SK-N-SH (cell line): ENCODE data around the gene SF3A2. TPM values are rescaled to one million over a fixed set of nuclear protein-coding genes. Genes with fewer than 3 reads are reported as not detected.

Experiments used
- CTCF ChIA-PET: fragments of 300-600, 350-600 bp; formaldehyde crosslinking; extraction: SDS; loops from one replicate; lab custom pipeline; 2021; lab: Yijun Ruan, JAX
- POLR2A ChIA-PET: fragments of 350-600 bp; sonication (Branson Sonifier 250); formaldehyde crosslinking; extraction: SDS; loops from one replicate; lab custom pipeline; 2020; ENCODE audit warnings: antibody characterized with exemption, inconsistent platforms; lab: Yijun Ruan, JAX
- DNase-seq: peaks from one replicate; pipeline ENCODE4 v3.0.0; 2012
- H2AFZ ChIP-seq: fragments of 200-600 bp; sonication (generic); 2 replicates; pipeline ENCODE4 v1.8.1; 2016; ENCODE audit warnings: antibody characterized with exemption, mild to moderate bottlenecking, low read depth
- H3F3A ChIP-seq: fragments of 200-600 bp; sonication (generic); replicated peaks from 2 replicates; pipeline ENCODE3; 2016; ENCODE audit warnings: antibody characterized with exemption, mild to moderate bottlenecking; ENCODE audit not compliant: insufficient read depth
- H3K27ac ChIP-seq, 2 experiments: fragments of 200-500 bp in 1 of 2; fragments of 200-600 bp in 1 of 2; sonication (Bioruptor generic) in 1 of 2; sonication (generic), shearing (Covaris generic) in 1 of 2; 2 replicates each; pipeline versions ENCODE4 v1.5.1 to v1.6.1; 2014 to 2016; ENCODE audit warnings: low read depth in 2 of 2, inconsistent platforms in 1 of 2, low read length in 1 of 2, mild to moderate bottlenecking in 1 of 2, mixed read lengths in 1 of 2
- H3K27me3 ChIP-seq: fragments of 200-600 bp; sonication (generic), shearing (Covaris generic); 2 replicates; pipeline ENCODE4 v1.6.1; 2016; ENCODE audit warnings: mixed run types; ENCODE audit not compliant: insufficient read depth
- H3K36me3 ChIP-seq, 2 experiments: fragments of 200-500 bp in 1 of 2; fragments of 200-600 bp in 1 of 2; sonication (Bioruptor generic) in 1 of 2; sonication (generic) in 1 of 2; replicated peaks in 1 of 2; 2 replicates each; pipeline versions ENCODE3 to v1.5.1; 2014 to 2016; ENCODE audit warnings: low read length in 1 of 2, mild to moderate bottlenecking in 1 of 2; ENCODE audit not compliant: insufficient read depth in 2 of 2, control insufficient read depth in 1 of 2
- H3K4me1 ChIP-seq, 2 experiments: fragments of 200-500 bp in 1 of 2; fragments of 200-600 bp in 1 of 2; sonication (Bioruptor generic) in 1 of 2; sonication (generic), shearing (Covaris generic) in 1 of 2; 2 replicates each; pipeline versions ENCODE4 v1.5.1 to v1.6.1; 2014 to 2016; ENCODE audit warnings: low read depth in 1 of 2, low read length in 1 of 2, mixed run types in 1 of 2; ENCODE audit not compliant: insufficient read depth in 2 of 2, control insufficient read depth in 1 of 2
- H3K4me2 ChIP-seq: fragments of 200-600 bp; sonication (generic), shearing (Covaris generic); 2 replicates; pipeline ENCODE4 v1.6.1; 2017; ENCODE audit warnings: mixed run types
- H3K4me3 ChIP-seq, 2 experiments: fragments of 200-500 bp in 1 of 2; fragments of 200-600 bp in 1 of 2; sonication (Bioruptor generic) in 1 of 2; sonication (generic), shearing (Covaris generic) in 1 of 2; 2 replicates each; pipeline versions ENCODE4 v1.5.1 to v1.8.1; 2014 to 2016; ENCODE audit warnings: low read depth in 2 of 2, inconsistent platforms in 1 of 2, low read length in 1 of 2, mild to moderate bottlenecking in 1 of 2, mixed read lengths in 1 of 2, moderate library complexity in 1 of 2
- H3K79me2 ChIP-seq: fragments of 200-600 bp; sonication (generic); 2 replicates; pipeline ENCODE4 v1.8.1; 2017; ENCODE audit warnings: mild to moderate bottlenecking; ENCODE audit not compliant: insufficient read depth
- H3K9ac ChIP-seq: fragments of 200-600 bp; sonication (generic); 2 replicates; pipeline ENCODE4 v1.6.1; 2017; ENCODE audit warnings: mixed run types
- H3K9me2 ChIP-seq: fragments of 200-600 bp; sonication (generic); 2 replicates; pipeline ENCODE4 v1.6.1; 2017; ENCODE audit warnings: mixed run types
- H3K9me3 ChIP-seq: fragments of 200-600 bp; sonication (generic); 2 replicates; pipeline ENCODE4 v1.6.1; 2017; ENCODE audit warnings: mixed run types, mild to moderate bottlenecking, moderate library complexity
- H4K20me1 ChIP-seq: fragments of 200-600 bp; sonication (generic); 2 replicates; pipeline ENCODE4 v1.6.1; 2017; ENCODE audit warnings: mild to moderate bottlenecking, mixed run types; ENCODE audit not compliant: insufficient read depth
- EZH2phosphoT487 ChIP-seq: fragments of 200-600 bp; sonication (generic); IDR thresholded peaks from 2 replicates; pipeline ENCODE4 v1.6.1; 2017; ENCODE audit warnings: low read depth, mixed run types, mild to moderate bottlenecking, antibody characterized with exemption, moderate library complexity, borderline replicate concordance
- FOXM1 ChIP-seq: IDR thresholded peaks from 2 replicates; pipeline ENCODE4 v1.4.0; 2012; ENCODE audit warnings: low read depth, mild to moderate bottlenecking
- GABPA ChIP-seq: IDR thresholded peaks from 2 replicates; pipeline ENCODE4 v1.4.0; 2012; ENCODE audit warnings: low read depth, mild to moderate bottlenecking
- JUND ChIP-seq: IDR thresholded peaks from 2 replicates; pipeline ENCODE4 v1.4.0; 2012
- RAD21 ChIP-seq: IDR thresholded peaks from 2 replicates; pipeline ENCODE4 v1.6.1; 2012; ENCODE audit warnings: mild to moderate bottlenecking, low read length
- RFX5 ChIP-seq: IDR thresholded peaks from 2 replicates; pipeline ENCODE4 v1.6.1; 2012; ENCODE audit warnings: mild to moderate bottlenecking, improper control_type of control experiment, low read length
- RXRA ChIP-seq: IDR thresholded peaks from 2 replicates; pipeline ENCODE4 v1.4.0; 2012; ENCODE audit warnings: low read depth, mild to moderate bottlenecking, borderline replicate concordance
- SIN3A ChIP-seq: IDR thresholded peaks from 2 replicates; pipeline ENCODE4 v1.6.1; 2012; ENCODE audit warnings: low read depth, mild to moderate bottlenecking, low read length, moderate library complexity, borderline replicate concordance
- SMC3 ChIP-seq: IDR thresholded peaks from 2 replicates; pipeline ENCODE4 v1.6.1; 2012; ENCODE audit warnings: low read depth, low read length, improper control_type of control experiment
- TAF1 ChIP-seq: IDR thresholded peaks from 2 replicates; pipeline ENCODE4 v1.6.1; 2012; ENCODE audit warnings: low read depth, mild to moderate bottlenecking, low read length, moderate library complexity, borderline replicate concordance
- TEAD4 ChIP-seq: IDR thresholded peaks from 2 replicates; pipeline ENCODE4 v1.4.0; 2012; ENCODE audit warnings: mild to moderate bottlenecking, borderline replicate concordance; ENCODE audit not compliant: insufficient read depth
- WGBS: methylation state at CpG from one replicate; pipeline ENCODE4 v1.1.6; 2017; ENCODE audit warnings: low lambda C conversion rate; 5-methylcytosine and 5-hydroxymethylcytosine counted together
- polyA plus RNA-seq, 3 experiments: library from polyadenylated mRNA; depleted of rRNA; stranded (reverse); fragments of >200 nt; gene quantifications; 2 replicates each; pipeline ENCODE4 v1.2.3, GENCODE V29; 2012
- TF ChIP-seq, protein P1 (sequence below): fragments of 200-600 bp; sonication (generic); IDR thresholded peaks from 2 replicates; pipeline ENCODE4 v1.6.1; 2017; ENCODE audit warnings: antibody characterized with exemption, mild to moderate bottlenecking, moderate library complexity
- TF ChIP-seq, protein P2 (sequence below): IDR thresholded peaks from 2 replicates; pipeline ENCODE4 v1.4.0; 2012; ENCODE audit warnings: low read depth, borderline replicate concordance
- TF ChIP-seq, protein P3 (sequence below): IDR thresholded peaks from 2 replicates; pipeline ENCODE4 v1.6.1; 2012; ENCODE audit warnings: mild to moderate bottlenecking, low read depth, low read length, moderate library complexity
- TF ChIP-seq, protein P4 (sequence below): fragments of 150-350 bp; IDR thresholded peaks from 2 replicates; pipeline ENCODE4 v1.6.1; 2016; ENCODE audit warnings: mild to moderate bottlenecking, low read depth, low read length

SF3A2 gene
- polyA plus RNA-seq, 1 of the 3 experiments (the other 2 are of a cell fraction) = 55.8 TPM

DNA sequence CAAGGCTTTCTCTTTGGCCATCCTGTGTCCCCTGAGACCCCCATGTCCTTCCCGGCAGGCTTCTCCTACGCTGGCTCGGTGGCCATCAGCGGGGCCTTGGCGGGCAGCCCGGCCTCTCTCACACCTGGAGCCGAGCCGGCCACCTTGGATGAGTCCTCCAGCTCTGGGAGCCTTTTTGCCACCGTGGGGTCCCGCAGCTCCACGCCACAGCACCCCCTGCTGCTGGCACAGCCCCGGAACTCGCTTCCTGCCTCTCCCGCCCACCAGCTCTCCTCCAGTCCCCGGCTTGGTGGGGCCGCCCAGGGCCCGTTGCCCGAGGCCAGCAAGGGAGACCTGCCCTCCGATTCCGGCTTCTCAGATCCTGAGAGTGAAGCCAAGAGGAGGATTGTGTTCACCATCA is 14.7 kb upstream of the SF3A2 start:
- Histone ChIP-seq H3K9me3 (no peaks in the 10 kb centered on the region), H3K27ac (peak overlapping the region in 1 of 2 experiments; percentile 44; a peak in 1 of 4 replicates)
- TF ChIP-seq, protein P1, sequence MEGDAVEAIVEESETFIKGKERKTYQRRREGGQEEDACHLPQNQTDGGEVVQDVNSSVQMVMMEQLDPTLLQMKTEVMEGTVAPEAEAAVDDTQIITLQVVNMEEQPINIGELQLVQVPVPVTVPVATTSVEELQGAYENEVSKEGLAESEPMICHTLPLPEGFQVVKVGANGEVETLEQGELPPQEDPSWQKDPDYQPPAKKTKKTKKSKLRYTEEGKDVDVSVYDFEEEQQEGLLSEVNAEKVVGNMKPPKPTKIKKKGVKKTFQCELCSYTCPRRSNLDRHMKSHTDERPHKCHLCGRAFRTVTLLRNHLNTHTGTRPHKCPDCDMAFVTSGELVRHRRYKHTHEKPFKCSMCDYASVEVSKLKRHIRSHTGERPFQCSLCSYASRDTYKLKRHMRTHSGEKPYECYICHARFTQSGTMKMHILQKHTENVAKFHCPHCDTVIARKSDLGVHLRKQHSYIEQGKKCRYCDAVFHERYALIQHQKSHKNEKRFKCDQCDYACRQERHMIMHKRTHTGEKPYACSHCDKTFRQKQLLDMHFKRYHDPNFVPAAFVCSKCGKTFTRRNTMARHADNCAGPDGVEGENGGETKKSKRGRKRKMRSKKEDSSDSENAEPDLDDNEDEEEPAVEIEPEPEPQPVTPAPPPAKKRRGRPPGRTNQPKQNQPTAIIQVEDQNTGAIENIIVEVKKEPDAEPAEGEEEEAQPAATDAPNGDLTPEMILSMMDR = peak; percentile 40
- peak; percentile 15; the same call in 1 of the 2 replicates for TF ChIP-seq RAD21
- TF ChIP-seq SMC3 = peak; percentile 20
- no peak for TF ChIP-seq TAF1
- TF ChIP-seq, protein P2, sequence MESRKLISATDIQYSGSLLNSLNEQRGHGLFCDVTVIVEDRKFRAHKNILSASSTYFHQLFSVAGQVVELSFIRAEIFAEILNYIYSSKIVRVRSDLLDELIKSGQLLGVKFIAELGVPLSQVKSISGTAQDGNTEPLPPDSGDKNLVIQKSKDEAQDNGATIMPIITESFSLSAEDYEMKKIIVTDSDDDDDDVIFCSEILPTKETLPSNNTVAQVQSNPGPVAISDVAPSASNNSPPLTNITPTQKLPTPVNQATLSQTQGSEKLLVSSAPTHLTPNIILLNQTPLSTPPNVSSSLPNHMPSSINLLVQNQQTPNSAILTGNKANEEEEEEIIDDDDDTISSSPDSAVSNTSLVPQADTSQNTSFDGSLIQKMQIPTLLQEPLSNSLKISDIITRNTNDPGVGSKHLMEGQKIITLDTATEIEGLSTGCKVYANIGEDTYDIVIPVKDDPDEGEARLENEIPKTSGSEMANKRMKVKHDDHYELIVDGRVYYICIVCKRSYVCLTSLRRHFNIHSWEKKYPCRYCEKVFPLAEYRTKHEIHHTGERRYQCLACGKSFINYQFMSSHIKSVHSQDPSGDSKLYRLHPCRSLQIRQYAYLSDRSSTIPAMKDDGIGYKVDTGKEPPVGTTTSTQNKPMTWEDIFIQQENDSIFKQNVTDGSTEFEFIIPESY = no peak
- no peak for TF ChIP-seq RXRA
- TF ChIP-seq, protein P3, sequence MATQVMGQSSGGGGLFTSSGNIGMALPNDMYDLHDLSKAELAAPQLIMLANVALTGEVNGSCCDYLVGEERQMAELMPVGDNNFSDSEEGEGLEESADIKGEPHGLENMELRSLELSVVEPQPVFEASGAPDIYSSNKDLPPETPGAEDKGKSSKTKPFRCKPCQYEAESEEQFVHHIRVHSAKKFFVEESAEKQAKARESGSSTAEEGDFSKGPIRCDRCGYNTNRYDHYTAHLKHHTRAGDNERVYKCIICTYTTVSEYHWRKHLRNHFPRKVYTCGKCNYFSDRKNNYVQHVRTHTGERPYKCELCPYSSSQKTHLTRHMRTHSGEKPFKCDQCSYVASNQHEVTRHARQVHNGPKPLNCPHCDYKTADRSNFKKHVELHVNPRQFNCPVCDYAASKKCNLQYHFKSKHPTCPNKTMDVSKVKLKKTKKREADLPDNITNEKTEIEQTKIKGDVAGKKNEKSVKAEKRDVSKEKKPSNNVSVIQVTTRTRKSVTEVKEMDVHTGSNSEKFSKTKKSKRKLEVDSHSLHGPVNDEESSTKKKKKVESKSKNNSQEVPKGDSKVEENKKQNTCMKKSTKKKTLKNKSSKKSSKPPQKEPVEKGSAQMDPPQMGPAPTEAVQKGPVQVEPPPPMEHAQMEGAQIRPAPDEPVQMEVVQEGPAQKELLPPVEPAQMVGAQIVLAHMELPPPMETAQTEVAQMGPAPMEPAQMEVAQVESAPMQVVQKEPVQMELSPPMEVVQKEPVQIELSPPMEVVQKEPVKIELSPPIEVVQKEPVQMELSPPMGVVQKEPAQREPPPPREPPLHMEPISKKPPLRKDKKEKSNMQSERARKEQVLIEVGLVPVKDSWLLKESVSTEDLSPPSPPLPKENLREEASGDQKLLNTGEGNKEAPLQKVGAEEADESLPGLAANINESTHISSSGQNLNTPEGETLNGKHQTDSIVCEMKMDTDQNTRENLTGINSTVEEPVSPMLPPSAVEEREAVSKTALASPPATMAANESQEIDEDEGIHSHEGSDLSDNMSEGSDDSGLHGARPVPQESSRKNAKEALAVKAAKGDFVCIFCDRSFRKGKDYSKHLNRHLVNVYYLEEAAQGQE = no peak
- TF ChIP-seq EZH2phosphoT487 = no peak
- TF ChIP-seq, all 33 proteins: peak for 3
- WGBS = 91% methylated on average over 12 of the region's 20 CpGs
- Histone ChIP-seq H3K4me3 (no peak overlapping the region), H2AFZ (no peak overlapping the region), H3K9ac (no peak overlapping the region), H3K4me2 (no peak overlapping the region), H3K79me2 (no peaks in the 10 kb centered on the region), H3F3A (no peaks in the 10 kb centered on the region), H3K27me3 (no peaks in the 10 kb centered on the region), H4K20me1 (no peaks in the 10 kb centered on the region), H3K9me2 (no peaks in the 10 kb centered on the region), H3K4me1 (peaks cover 0 to 13% of the 10 kb centered on the region in 2 experiments; a peak in 1 of 4 replicates), H3K36me3 (peaks cover 3 to 53% of the 10 kb centered on the region in 2 experiments)
- DNase-seq = peak; percentile 70
- CTCF ChIA-PET = interaction anchor here (0.7 to 3.8 kb wide), 9 partner anchors 8 to 94 kb away, joined by 3 to 31 read pairs (median 5); no protein-coding TSS in a partner anchor
- POLR2A ChIA-PET = no interaction called here

DNA sequence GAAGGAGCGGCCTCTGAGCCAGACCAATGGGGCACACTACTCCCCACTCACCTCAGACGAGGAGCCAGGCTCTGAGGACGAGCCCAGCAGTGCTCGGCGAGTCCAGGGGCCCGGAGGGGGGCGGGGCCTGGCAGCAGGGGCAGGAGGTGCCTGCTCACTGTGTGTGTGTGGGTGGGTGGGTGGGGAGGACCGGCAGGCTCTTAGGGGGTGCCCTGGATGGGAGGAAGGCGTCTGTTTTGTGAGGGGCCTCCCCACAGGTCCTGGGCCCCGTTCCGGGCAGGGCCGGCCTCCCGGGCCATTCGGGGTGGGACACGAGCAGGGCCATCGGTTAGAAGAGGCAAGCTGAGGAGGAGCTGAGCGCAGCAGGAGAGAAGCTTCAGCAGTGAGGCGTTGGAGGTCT is 13.2 kb upstream of the SF3A2 start:
- no peak for DNase-seq
- H3K9me3 ChIP-seq = no peaks in the 10 kb centered on the region
- no peaks in the 10 kb centered on the region for H3F3A ChIP-seq
- H3K4me1 ChIP-seq = peaks cover 0 to 13% of the 10 kb centered on the region in 2 experiments; a peak in 1 of 4 replicates
- no peaks in the 10 kb centered on the region for H4K20me1 ChIP-seq
- H3K4me3 ChIP-seq = no peak overlapping the region
- H3K36me3 ChIP-seq = peaks cover 3 to 45% of the 10 kb centered on the region in 2 experiments
- CTCF ChIA-PET = no interaction called here
- H3K4me2 ChIP-seq = no peak overlapping the region
- H3K27ac ChIP-seq = no peak overlapping the region
- no peaks in the 10 kb centered on the region for H3K27me3 ChIP-seq
- H2AFZ ChIP-seq = no peak overlapping the region
- H3K79me2 ChIP-seq = no peaks in the 10 kb centered on the region
- WGBS = 91% methylated on average over 12 of the region's 18 CpGs
- H3K9me2 ChIP-seq = no peaks in the 10 kb centered on the region
- H3K9ac ChIP-seq = no peak overlapping the region
- POLR2A ChIA-PET = no interaction called here
- no peak for TF ChIP-seq TEAD4
- no peak for TF ChIP-seq SIN3A
- TF ChIP-seq JUND = no peak
- no peak for TF ChIP-seq FOXM1
- TF ChIP-seq GABPA = no peak
- no peak for TF ChIP-seq RFX5
- TF ChIP-seq, protein P4, sequence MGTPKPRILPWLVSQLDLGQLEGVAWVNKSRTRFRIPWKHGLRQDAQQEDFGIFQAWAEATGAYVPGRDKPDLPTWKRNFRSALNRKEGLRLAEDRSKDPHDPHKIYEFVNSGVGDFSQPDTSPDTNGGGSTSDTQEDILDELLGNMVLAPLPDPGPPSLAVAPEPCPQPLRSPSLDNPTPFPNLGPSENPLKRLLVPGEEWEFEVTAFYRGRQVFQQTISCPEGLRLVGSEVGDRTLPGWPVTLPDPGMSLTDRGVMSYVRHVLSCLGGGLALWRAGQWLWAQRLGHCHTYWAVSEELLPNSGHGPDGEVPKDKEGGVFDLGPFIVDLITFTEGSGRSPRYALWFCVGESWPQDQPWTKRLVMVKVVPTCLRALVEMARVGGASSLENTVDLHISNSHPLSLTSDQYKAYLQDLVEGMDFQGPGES = no peak
